ENCODE measurements around the gene SSTR3.
"Not testable (repeated sequence)": the region's sequence is repeated elsewhere in the genome, so short reads cannot be mapped to it uniquely, and the experiment has no call there.

SSTR3 gene

DNA sequence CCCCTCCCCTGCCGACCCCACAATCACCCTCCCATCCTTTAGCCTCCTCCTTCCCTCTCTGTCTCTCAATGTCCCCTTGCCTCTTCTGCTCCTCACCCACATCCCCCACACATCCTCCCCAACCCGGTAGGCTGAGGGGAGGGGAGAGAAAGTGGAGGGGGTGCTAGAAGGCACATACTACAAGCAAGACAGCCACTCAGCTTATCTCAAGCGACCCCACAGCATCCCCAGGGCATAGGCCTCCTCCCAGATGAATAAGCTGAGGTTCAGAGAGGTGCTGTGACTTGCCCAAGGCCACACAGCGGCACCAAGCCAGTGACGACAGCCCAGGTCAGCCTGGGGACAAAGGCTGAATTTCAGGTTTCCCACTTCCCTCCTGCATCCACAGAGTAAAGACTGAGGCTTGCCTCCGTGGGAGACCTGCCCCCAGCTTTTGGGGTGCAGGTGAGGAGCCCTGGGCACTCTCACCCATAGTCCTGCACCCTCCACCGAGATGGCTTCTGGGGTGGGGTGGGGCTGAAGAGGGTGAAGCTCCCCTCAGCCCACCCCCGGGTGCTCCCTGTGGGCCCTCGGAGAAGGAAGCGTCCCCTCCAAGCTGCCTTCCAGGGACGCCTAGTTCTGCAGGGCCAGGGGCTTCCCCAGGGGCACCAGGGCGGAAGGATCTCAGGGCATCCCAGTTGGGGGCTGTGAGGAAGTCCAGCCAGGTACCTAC lies 31.3 kb upstream of the SSTR3 start:
- in situ Hi-C loops (cut with MboI; ENCODE audit: low sequenced_read_pairs): no loop called here

DNA sequence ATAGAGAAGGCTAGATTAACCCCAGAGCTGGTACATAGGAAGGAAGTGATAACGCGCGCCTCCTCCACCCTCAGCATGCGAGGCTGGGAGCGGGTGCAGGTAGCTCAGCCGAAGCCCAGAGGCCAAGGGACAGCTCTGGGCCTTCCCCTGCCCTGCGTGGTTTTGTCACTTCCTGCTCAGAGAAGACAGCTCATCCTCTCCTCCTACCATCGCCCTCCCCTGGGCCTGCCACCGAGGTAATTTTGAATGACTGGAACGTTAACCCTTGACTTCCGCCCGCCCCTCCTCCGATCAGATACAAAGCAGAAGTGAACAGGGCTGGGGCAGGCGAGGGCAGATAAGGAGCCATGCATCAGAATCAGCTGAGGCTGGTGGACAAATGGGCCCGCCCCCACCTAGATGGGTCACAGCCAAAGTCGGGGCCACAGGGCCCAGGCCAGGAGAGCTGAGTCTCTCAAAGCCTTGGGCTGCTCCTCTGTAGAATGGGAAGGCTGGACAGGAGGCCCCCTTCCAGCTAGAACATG lies 30.2 kb upstream of the SSTR3 start:
- in situ Hi-C loops (cut with MboI; ENCODE audit: low sequenced_read_pairs): no loop called here

DNA sequence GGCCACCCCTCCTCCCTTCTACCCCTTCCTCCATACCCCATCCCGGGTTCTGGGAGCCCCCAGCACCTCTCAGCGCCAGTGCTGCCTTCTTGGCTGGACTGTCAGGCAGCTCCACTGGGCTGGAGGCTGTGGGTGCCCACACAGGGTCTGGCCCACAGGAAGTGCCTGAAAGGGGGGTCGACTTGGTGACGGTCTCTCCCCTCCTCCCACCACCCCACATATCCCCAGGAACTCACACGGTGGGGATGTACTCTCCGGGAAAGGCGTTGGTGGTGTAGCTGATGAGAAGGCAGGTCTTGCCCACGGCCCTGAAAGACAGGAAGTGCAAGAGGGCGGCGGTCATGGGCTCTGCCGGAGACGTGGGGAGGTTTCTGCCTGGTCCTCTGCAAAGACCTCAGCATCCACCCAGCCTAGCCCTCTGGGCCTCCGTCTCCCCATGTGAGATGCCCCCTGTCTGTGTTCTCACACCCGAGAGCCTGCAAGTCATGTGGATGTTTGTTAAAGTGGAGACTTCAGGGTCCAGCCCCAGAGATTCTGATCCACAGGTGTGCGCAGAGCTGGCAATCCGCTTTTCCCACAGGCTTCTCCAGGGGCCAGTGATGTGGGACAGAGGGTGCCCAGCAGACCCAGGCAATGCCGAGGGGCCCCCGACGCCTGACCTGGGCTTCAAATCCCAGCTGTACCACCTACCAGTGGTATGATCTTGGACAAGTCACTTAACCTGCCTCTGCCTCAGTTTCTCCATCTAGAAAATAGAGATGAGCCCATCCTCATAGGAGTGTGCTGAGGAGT lies 29.3 kb upstream of the SSTR3 start:
- in situ Hi-C loops (cut with MboI; ENCODE audit: low sequenced_read_pairs): no loop called here

DNA sequence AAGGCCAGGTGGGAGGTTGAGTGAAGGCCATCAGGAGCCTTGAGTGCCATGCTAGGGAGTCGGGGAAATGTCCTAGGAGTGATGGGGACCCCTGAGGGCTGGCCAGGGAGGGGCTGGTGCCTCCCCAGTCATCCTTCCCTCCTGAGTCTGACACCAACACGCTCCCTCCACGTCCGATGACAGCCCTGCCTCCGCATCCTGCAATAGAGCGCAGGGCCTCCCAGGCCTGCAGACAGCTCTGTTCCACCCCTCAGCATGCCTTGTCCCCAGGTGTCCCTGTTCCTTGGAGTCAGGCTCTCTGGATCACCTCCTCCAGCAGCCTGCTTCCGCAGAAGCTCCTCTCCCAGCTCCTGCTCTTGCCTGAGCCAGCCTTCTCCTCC lies 28.7 kb upstream of the SSTR3 start:
- in situ Hi-C loops (cut with MboI; ENCODE audit: low sequenced_read_pairs): no loop called here

DNA sequence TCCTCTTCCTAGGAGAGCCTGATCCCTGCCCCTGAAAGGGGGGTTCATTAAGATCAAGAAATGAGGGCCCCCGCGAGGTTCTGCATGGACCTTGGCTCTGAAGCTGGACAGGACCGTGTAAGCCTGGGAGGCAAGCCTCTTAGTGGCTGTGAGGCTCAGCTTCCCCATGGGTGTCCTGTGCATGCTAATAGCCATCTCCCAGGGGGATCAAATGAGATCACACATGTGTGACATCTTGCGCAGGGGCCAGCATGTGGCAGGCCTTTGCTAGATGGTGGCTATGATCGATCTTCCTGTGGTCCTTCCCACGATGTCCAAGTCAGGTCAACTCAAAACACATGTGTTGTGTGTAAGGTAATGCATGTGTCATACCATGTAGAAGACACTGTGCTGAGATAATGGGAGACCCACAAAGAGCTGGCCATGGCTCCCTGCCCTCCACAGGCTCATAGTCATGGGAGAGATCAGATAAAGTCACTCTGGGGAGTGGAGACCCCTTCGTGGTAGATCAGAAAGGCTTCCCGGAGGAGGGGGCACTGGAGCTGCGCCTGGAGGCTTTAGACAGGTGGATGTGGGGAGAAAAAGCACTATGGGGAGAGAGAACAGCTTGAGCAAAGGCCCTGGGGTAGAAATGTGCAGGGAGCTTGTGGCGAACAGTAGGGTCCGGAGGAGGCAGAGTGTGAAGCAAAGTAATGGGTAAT lies 28.1 kb upstream of the SSTR3 start:
- in situ Hi-C loops (cut with MboI; ENCODE audit: low sequenced_read_pairs): no loop called here

DNA sequence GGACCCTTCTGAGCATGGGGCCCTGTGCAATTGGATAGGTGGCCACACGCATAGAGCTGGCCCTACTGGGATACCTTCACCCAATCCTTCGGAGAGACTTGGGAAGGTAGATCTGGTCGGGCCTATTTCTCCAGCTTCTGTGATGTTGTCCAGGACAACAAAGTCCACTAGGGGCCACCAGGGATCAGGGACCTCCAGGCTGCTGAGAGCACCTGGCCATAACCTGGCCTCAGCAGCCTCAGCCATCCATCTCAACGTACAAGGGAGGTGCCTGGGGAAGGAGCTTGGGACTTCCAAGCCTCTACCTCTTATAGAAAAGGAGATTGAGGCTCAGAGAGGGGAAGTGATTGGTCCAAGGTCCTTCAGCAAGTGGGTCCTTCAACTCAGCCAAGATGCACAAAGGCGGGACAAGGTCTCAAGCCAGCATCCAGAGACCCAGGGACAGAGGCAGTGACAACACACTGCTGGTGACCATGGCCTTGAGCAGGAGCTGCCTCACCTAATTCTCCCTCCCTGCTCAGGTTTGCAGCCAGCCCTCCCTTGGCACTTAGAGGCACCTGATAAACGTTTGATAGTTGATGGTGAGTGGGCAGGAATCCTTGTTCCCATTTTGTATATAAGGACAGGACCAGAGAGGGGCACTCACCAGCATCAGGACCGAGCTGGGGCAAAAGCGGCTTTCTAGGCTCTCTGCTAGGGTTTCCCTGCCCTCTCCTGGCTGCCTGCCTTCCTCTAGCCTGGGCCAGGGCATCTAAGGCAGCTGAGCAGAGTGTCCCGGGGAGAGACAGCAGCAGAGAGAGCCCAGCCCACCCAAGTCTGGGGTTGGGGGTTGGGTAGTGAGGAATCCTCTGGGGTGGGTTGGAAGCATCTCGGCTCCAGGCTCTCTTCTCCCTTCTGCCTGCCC lies 27.3 kb upstream of the SSTR3 start:
- in situ Hi-C loops (cut with MboI; ENCODE audit: low sequenced_read_pairs): no loop called here

DNA sequence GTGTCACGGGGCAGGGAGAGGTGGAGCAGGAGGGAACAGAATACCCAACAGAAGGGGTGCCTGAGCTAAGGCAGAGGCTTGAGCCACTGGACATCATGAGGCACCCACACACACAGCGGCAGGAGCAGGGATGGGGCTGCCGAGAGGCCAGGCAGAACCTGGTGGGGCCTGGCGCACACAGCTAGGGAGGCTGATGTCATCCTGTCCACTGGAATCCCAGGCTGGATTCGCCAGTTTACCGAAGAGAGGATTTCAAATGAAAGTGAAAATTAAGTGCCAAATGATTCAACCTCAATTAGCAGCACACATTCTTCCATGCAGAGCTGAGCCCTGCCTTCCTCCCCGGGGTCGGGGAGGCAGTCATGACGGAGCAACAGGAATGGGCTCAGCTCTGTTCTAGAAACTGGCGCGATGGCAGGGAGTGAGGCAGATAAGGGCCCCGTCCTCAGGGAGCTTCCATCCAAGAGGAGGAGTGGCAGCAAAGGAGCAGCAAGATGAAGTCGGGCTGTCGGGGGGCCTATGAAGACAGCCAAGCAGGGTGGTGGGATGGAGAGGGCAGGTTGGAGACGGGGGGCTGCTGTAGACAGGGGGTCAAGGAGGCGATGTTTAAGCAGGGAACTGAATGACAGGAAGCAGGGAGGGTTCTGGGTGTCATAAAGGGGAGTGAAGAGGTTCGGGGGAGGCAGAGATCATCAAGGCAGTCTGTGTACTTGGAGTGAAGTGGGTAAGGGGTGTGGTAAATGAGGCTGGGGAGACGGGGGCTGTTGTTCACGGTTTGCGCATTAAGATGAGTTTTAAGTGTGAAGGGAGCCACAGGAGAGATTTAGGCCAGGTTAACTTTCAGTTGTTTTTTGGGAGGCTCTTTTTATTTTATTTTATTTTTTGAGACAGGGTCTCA lies 25.3 kb upstream of the SSTR3 start:
- in situ Hi-C loops (cut with MboI; ENCODE audit: low sequenced_read_pairs): no loop called here

DNA sequence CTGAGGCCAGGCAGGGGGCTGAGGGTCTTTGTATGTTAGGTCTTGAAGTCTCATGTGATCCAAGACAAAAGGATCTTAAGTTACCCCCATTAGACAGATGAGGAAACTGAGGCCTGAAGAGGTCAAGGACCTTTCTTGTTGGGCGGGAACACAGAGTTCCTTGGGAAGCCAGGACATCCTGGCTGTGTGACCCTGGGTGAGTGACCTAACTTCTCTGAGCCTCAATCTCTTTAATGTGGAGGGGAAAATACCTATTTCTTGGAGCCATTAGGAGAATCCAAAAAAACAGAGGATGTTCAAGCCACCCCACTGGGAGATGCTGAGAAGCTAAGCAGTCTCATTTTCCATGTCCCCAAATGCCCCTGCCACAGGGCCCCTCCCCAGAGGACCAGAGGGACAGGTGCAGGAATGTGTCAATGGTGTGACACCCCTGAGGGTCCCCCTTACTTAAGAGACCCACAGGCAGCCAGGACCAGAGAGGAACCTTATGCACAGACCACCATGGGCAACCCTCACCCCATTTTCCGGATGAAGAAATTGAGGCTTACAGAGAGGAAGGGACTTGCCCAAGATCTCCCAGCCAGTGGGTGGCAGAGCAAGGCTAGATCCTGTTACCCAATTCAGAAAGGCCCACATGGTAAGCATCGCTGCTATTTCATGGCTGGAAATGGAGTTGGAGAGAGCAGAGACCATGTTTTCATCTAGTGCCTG lies 23.8 kb upstream of the SSTR3 start:
- in situ Hi-C loops (cut with MboI; ENCODE audit: low sequenced_read_pairs): no loop called here

DNA sequence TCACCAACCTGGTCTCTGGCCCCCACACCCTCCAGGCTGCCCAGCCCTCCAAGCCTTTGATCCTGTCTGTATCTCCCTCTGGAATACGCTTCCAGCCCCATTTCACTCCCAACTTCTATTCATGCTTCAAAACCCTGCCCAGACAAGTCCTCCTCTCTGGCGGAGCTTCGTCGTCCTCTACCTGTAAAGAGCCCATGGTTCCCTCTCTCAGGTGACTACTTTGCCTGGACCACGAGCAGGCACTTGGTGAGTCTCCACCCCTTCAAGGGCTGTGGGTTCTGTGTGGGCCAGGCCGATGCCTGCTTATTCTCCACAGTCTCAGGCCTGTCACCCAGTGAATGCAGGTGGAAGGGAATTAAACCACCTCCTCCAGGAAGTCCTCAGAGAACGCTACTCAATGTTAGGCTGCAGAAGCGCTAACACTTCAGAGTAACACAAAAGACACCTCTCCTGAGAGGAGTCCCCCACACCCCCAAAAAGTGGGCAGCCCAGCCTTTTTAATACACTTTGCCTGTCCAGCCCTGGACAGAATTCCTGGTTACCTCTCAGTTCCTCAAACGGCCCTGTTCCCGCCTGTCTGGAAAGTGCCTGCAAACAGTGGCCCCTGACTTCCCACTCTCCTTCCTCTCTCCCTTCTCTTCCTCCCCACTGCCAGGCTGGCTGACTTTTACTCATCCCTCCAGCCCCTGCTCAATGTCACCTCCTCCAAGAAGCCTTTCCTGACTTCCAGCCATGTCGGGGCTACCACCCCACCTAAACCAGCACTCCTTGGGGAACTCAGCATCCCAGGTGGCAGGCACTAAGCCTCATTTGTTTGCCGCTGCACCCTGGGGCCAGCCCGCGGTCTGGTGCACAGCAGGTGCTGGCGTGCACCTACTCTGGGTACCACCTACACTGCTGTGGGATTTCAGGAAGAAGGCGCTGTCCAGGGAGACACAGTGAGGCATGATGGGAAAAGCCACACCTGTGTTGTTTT lies 22.7 kb upstream of the SSTR3 start:
- in situ Hi-C loops (cut with MboI; ENCODE audit: low sequenced_read_pairs): no loop called here

DNA sequence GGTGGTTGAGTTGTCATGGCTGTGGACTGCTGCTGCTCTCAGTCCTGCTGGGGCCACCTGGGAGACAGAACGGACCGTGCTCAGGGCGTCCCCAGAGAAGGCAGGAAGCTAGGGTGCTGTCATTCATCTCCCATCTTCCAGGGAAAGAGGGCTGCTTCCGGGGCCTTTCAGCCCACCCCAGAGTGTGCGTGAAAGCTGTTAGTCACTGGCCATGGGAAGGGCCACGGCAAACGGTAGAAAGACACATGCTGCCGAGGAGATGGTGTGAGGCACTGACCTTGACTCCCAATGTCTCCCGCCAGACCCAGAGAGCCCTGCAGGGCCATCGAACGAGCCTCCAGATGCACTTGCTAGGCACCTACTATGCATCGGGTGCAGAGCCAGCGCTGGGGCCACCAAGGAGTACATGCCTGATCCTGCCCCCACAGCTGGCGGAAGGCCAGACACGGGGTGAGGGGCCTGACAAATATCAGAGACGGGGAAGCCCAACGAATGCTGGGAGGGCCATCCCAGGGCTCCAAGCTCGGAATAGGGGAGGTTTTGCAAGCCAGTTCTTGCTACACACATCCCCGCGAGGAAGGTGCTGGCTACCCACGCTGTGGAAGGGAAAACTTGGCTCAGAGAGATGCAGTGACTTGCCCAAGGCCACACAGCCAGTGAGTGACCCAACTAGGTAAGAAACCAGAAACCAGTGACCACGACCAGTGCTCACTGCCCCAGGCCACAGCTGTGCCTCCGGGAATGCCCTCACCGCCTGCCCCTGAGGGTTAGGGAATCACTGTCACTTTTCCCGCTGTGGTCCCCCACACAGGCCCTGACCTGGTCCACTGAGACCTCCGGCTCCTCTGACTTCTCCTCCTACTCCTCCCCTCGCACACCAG lies 21.7 kb upstream of the SSTR3 start:
- in situ Hi-C loops (cut with MboI; ENCODE audit: low sequenced_read_pairs): no loop called here

DNA sequence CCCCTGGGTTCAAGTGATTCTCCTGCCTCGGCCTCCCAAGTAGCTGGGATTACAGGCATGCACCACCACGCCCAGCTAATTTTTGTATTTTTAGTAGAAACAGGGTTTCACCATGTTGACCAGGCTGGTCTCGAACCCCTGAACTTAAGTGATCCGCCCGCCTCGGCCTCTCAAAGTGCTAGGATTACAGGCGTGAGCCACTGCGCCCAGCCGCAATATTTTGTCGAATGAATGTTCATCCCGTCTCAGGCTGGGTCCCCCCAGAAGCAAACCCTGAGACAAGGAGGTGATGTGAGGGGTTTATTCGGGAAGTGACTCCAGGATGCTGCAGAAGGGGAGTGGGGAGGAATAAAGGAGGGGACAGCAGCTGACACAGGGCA lies 21.1 kb upstream of the SSTR3 start:
- in situ Hi-C loops (cut with MboI; ENCODE audit: low sequenced_read_pairs): not testable (repeated sequence)

DNA sequence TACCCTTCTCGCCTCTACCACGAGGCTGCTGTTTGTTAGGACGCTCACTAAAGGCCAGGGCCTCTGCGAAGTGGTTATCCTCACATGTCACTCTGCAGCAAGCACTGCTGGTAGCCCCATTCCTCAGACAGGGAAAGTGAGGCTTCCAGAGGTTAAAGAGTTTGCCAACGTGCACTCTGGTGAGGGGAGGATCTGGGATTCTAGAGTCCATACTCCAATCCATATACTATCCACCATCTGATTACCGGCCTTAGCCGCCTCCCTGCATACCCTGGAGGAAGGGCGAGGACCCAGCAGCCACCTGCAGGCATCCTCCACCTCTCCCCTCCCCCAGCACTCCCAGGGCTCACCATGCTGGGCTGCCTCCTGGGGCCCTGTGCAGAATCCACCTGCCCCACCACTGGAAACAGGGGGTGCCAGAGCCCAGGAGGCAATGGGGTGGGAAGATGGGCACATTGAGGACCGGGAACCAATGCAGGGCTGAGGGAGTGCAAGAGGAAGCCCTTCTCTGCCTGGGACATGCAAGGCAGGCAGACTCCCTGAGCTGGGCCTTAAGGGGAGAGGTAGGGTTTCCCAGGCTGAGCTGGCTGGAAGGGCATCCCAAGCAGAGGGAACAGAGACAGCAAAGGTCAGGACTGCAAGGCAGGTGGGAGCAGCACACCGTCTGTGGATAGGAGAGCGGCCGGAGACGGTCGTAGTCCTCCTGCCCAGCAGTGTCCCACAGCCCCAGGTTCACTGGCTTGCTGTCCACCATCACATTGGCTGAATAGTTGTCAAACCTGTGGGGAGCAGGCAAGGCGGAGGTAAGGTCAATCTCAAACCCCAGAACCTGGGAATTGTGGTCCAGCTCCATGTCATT lies 20.1 kb upstream of the SSTR3 start:
- in situ Hi-C loops (cut with MboI; ENCODE audit: low sequenced_read_pairs): no loop called here

DNA sequence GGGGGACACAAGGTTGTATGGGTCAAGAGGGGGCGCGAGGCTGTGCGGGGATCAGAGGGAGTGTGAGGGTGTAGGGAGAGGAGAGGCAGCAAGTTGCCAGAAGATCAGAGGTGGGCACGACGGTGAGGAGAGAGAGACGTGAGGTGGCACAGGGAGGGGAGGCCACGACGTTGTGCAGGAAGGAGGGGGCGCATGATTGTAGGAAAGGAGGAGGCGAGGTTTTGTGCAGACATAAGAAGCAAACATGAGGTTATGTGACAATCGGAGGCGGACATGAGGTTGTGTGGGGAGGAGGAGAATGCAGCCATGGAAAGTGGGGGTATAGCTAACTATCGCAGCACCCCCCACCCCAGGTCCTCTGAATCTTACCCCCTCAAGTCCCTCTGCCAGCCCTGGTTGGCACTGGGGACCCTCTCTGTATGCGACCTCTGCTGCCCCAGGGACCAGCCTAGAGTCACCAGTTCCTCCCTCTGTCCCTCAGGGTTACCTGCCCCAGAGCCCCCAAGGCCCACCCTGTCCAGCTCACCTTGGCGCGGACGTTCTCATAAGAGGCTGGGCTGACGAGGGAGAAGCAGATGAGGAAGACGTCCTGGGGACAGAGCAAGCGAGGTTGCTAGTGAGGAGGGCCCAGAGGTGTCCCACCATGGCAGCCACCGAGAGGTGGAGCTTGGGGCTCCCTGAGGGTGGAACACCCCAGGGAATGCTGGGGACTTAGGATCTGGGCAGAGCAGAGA lies 19.3 kb upstream of the SSTR3 start:
- in situ Hi-C loops (cut with MboI; ENCODE audit: low sequenced_read_pairs): no loop called here

DNA sequence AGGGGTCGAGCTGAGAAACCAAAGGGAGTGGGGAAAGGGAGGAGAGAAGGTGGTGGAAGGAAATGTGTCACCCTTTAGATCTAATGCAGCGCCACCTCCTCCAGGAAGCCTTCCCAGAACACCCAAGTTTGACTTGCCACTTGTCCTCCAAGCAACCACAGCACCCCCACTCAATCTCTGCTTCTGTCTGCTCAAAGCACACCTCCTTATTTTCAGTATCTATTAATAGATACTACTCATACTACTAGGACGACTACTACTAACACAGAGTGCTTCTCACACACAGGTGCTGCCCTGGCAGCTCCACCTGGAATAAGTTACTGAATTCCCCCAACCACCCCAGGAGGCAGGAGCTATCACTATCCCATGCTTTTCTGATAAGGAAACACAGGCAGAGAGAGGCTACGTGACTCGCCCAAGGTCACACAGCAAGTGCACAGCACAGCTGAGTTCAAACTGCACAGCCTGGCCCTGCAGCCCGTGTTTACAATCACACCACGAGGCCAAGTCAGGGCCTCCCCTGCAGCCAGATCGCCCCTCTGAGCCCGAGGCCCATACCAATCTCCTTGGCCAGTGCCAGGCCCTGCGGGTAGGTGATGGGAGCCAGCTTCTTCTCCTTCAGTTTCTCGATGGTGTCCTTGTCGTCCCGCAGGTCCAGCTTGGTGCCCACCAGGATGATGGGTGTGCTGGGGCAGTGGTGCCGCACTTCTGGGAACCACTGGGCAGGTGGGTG lies 18.6 kb upstream of the SSTR3 start:
- in situ Hi-C loops (cut with MboI; ENCODE audit: low sequenced_read_pairs): no loop called here

Measured in HL-60/S4 treated with retinoic acid at 250 ng/mL for 4 days and 3 days (cell line).